ENCODE data around the gene ALDH7A1.

Gene ALDH7A1

DNA sequence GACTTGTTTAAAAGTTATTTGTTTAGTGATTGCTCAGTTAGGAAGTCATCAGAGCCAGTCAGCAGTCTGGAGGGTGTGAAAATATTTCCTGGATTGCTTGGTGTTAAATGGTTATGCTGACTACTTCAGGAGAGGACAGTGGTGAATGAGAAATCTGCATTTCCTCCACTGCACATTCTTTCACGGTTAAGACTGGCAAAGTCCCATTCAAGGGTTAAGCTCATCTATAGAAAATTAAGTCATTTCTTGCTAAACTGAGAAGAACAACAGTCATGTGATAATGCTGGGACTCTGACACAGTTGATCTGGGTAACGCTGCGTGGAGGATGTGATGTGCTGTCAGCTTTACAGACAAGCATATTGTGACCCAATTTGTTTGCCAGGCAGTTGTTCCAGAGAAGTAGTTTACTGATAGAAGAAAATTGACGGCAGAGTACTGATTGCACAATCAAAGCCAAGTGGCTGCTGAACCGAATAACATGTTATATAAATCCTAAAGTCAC lies 91.4 kb downstream of the ALDH7A1 start:
- no peak for DNase-seq

GRCh38 chr5:126501448-126501847 lies 93.6 kb downstream of the ALDH7A1 start:
- no peak for DNase-seq

GRCh38 chr5:126499853-126500342 lies 95.1 kb downstream of the ALDH7A1 start:
- DNase-seq: no peak

DNA sequence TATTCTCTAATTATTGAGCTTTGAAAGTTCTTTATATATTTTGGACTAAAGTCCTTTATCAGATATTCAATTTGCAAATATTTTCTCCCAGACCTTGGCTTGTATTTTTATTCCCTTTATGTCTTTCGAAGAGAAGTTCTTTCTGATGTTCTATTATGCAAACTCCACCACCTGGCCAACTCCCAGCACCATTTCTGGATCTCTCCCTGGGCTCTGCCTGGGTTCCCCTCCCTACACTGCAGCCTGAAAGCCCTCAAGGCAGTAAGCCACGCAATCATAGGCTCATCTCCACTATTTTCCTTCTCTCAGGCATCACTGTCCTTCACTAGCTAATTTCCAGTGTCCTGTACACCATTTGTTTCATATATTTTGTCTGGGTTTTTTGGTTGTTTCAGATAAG lies 95.7 kb downstream of the ALDH7A1 start:
- no peak for DNase-seq

DNA sequence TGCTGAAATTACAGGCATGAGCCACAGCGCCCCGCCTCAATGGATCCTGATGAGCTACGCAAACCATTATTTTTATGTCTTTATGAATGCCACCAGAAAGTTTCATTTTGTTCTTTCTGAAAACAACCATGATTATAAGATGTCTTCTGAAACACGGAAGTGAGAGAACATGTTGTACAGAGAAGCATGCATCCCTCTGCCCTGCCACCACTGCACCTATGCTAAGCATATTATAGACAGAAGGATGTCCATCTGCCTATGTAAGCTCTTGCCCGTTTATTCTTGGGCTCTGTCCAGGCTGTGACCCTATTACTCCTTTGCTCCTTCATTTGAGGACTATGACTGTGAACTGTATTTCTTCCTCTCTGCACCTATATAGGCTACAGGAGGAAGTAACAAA lies 97.5 kb downstream of the ALDH7A1 start:
- DNase-seq: no peak

- no peak for DNase-seq
Observed at GRCh38 chr5:126494393-126494792, 100.6 kb downstream of the ALDH7A1 start.

- DNase-seq: no peak
Observed at GRCh38 chr5:126492939-126493338, 102.1 kb downstream of the ALDH7A1 start.

DNA sequence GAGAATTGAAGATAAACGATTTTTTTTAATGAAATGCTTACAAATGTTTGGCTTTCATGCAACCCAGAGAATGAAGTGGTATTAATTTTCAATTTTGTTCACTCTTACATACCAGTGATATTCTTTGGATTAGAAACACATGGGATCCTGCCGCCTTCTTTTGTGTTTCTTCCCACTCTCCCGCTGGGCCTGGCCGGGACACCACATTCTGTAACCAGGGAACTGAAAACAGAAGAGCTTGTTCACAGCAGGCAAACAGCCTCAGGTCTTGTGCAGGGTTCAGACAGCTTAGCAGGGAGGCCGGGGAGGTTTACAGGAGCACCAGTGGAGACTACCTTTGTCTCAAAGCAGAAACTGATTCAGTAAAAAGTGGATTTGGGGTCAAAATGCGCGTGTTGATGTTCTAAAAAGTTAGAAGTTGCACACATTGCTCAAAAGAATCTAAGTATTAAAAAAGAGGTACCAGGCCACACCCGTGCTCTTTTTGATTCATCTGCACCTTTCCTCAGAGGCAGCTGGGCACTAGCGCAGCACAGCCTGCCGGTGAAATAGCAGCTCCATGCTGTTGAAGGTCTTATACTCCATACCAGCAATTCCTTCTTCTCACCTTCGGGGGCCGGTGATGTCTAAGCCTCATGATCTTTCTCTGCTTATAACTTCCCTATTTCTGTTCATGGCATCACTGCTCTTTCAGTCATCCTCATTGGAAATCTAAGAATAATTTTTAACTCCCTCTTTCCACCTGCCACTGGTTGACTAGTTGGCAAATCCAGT lies 104.7 kb downstream of the ALDH7A1 start:
- DNase-seq: no peak

- DNase-seq: no peak
Observed at GRCh38 chr5:126488443-126489065, 106.5 kb downstream of the ALDH7A1 start.

GRCh38 chr5:126487596-126487995 lies 107.4 kb downstream of the ALDH7A1 start:
- DNase-seq: no peak

GRCh38 chr5:126486332-126486731 lies 108.7 kb downstream of the ALDH7A1 start:
- DNase-seq: no peak

DNA sequence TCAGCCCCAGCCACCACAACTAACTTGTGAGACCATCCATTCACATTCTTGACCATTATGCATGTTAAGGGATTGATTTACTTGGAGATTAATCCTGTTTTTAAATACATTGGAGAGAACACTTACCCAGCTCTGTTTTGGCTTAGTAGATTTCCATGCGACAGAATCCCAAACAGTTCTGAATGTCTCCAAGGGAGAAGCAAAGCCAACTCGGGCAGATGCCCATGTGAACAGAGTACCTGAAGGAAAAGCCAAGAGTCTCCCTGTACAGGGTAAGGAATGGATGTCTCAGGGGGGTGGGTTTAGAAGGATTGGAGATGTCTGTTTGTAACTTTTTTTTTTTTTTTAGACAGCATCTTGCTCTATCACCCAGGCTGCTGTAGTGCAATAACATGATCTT lies 110.8 kb downstream of the ALDH7A1 start:
- no peak for DNase-seq

DNA sequence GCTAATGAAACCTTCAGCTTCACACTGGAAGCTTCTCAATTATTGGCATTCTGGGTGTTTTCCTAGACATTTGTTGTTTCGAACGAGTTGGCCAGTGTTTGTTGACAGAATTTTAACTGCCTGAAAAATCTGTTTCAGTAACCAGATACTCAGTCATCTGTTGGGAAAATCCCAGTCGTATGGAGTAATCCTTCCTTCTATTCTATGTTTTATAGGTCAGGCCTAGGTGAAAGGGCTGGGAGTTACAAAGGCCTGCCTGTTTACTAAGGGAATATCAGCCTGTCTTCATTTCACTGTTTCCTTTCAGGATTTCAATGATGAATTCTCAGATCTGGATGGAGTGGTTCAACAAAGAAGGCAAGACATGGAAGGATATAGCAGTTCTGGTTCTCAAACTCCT lies 111.9 kb downstream of the ALDH7A1 start:
- no peak for DNase-seq

GRCh38 chr5:126482591-126482990 lies 112.4 kb downstream of the ALDH7A1 start:
- DNase-seq: no peak

- DNase-seq: no peak
Observed at GRCh38 chr5:126481243-126481642, 113.8 kb downstream of the ALDH7A1 start.
